Stomach smooth muscle (tissue), 2 donors: ENCODE measurements around the gene USE1.

ENCODE experiments used
- H3K27ac ChIP-seq: one replicate; pipeline ENCODE4 v1.7.0; 2013; ENCODE audit warnings: mild to moderate bottlenecking, low read length, inconsistent platforms
- H3K27me3 ChIP-seq, 2 donors: one replicate each; pipeline ENCODE4 v1.7.0; 2013; ENCODE audit warnings: low read length in 2 of 2; ENCODE audit not compliant: insufficient read depth in 2 of 2, control insufficient read depth in 1 of 2
- H3K36me3 ChIP-seq, 2 donors: one replicate each; pipeline ENCODE4 v1.7.0; 2013; ENCODE audit warnings: low read length in 2 of 2; ENCODE audit not compliant: control insufficient read depth in 2 of 2, insufficient read depth in 2 of 2
- H3K4me1 ChIP-seq: one replicate; pipeline ENCODE4 v1.7.0; 2013; ENCODE audit warnings: low read length; ENCODE audit not compliant: control insufficient read depth, insufficient read depth
- H3K4me3 ChIP-seq, 2 donors: one replicate each; pipeline ENCODE4 v1.7.0; 2013; ENCODE audit warnings: low read length in 2 of 2
- H3K9ac ChIP-seq, 2 donors: one replicate each; pipeline ENCODE4 v1.7.0; 2013; ENCODE audit warnings: low read length in 2 of 2, mild to moderate bottlenecking in 1 of 2
- H3K9me3 ChIP-seq, 2 donors: one replicate each; pipeline ENCODE4 v1.7.0; 2013; ENCODE audit warnings: low read length in 2 of 2; ENCODE audit not compliant: control insufficient read depth in 2 of 2
- donor health status: healthy.
- donor health status: Pancreatic carcinoma.

The USE1 gene, protein sequence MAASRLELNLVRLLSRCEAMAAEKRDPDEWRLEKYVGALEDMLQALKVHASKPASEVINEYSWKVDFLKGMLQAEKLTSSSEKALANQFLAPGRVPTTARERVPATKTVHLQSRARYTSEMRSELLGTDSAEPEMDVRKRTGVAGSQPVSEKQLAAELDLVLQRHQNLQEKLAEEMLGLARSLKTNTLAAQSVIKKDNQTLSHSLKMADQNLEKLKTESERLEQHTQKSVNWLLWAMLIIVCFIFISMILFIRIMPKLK

DNA sequence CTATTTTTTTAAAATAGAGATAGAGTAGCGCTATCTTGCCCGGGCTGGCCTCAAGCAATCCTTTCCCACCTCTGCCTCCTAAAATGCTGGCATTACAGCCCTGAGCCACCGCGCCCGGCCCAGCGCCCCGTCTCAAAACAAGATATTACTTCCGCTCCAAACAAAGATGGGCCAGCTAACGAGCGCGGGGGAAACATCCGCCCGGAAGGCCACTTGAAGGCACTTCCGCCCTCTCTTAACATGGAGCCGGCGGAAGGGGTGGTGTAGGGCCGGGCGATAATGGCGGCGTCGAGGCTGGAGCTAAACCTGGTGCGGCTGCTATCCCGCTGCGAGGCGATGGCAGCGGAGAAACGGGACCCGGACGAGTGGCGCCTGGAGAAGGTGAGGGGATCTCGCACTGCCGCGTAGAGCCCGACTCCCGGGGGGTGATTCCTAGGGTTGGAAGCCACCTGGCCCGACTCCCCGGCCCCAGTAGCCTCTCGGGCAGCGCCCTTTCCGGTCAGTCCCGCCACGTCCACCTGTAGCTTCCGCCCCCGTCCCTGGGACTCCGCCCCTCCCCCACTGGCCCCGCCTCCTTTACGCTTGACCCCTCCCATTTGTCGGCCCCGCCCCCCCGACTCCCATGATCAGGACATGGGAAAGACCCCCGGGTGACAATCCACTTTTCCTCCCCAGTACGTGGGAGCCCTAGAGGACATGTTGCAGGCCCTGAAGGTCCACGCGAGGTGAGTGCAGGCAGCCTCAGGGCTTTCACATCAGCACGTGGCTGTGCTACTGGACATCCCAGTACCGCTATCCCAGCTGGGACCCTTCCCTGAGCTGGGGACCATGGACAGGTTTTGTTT, at the start of gene USE1:
USE1 (plus strand) TSS at position 231 of the 845 bp plus-strand sequence; CDS start at position 280, 49 bp downstream.
- H3K4me1 ChIP-seq: peaks cover 13% of the 10 kb centered on the region
- peaks cover 14 to 27% of the 10 kb centered on the region in 2 donors for H3K36me3 ChIP-seq
- peak within 1 kb of the TSS; percentile 65 to 86 for H3K4me3 ChIP-seq
- no peaks in the 10 kb centered on the region for H3K27me3 ChIP-seq
- H3K9me3 ChIP-seq: no peaks in the 10 kb centered on the region
- H3K27ac ChIP-seq: peak within 1 kb of the TSS; percentile 85
- H3K9ac ChIP-seq: peak within 1 kb of the TSS; percentile 45 to 87

DNA sequence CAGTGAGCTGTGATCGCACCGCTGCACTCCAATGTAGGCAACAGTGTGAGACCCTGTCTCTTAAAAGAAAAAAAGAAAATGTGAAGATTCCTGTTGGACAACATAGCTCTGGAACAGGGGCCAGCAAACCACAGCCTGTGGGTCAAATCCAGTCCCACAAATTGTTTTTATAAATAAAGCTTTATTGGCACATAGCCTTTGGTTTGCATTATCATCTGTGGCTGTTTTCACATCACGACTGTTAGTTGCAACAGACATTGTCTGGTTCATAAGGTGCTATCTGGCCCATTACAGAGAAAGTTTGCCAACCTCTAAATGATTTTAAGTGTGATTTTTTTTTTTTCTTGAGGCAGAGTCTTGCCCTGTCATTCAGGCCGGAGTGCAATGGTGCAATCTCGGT, 49.4 kb upstream of the USE1 start:
- Histone ChIP-seq H3K4me3 (no peak overlapping the region), H3K9ac (no peak overlapping the region), H3K4me1 (no peaks in the 10 kb centered on the region), H3K27ac (no peak overlapping the region), H3K9me3 (no peaks in the 10 kb centered on the region), H3K36me3 (peaks cover 44 to 58% of the 10 kb centered on the region in 2 donors), H3K27me3 (no peaks in the 10 kb centered on the region)

DNA sequence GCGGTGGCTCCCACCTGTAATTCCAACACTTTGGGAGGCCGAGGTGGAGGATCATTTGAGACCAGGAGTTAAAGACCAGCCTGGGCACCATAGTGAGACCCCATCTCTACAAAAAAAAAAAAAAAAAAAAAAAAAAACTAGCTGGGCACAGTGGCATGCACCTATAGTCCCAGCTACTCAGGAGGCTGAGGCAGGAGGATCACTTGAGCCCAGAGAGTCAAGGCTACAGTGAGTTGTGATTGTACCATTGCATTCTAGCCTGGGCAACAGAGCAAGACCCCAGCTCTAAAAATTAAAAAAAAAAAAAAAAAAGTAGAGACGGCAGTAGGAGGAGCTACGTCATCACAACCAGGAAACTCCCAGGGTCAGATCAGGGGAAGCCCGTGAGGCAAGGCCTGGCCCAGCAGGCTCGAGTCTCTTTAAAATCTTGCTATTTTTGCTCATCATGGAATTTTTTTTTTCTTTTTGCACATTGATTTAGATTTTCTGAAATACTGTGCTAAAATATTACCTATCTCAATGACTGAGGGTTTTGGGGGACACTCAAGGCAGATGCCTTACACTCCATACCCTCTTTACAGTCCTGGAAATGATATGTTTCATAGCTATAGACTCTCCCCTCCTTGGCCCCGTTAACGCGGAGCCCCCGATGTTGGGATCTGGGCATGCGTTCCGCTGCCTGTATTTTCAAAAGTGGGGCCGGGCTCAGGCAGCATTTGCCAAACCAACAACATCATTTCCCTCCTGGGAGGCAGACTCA, 44.4 kb upstream of the USE1 start:
- H3K4me3 ChIP-seq: no peak overlapping the region
- H3K4me1 ChIP-seq: no peaks in the 10 kb centered on the region
- no peak overlapping the region for H3K27ac ChIP-seq
- H3K36me3 ChIP-seq: peaks cover 44 to 51% of the 10 kb centered on the region in 2 donors
- no peak overlapping the region for H3K9ac ChIP-seq
- H3K27me3 ChIP-seq: no peaks in the 10 kb centered on the region
- H3K9me3 ChIP-seq: no peaks in the 10 kb centered on the region

DNA sequence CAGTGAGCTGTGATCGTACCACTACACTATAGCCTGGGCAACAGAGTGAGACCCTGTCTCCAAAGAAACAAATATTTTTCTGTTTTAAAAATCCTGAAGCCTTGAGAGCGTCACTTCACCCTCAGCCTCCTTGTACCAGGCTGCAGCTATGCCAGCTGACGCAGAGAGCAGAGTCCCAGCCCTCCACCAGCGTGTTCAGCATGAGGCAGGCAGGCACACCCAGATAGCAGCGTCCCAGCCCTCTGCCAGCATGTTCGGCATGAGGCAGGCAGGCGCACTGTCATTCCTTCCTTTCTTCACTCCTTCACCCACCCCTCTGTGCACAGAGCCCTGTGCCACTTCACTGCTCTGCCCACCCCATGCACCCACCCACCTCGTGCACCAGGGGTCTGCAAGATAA, 43.3 kb upstream of the USE1 start:
- no peak overlapping the region for H3K27ac ChIP-seq
- H3K9me3 ChIP-seq: no peaks in the 10 kb centered on the region
- H3K4me3 ChIP-seq: no peak overlapping the region
- peaks cover 49 to 53% of the 10 kb centered on the region in 2 donors for H3K36me3 ChIP-seq
- no peak overlapping the region for H3K9ac ChIP-seq
- no peaks in the 10 kb centered on the region for H3K27me3 ChIP-seq
- no peaks in the 10 kb centered on the region for H3K4me1 ChIP-seq

DNA sequence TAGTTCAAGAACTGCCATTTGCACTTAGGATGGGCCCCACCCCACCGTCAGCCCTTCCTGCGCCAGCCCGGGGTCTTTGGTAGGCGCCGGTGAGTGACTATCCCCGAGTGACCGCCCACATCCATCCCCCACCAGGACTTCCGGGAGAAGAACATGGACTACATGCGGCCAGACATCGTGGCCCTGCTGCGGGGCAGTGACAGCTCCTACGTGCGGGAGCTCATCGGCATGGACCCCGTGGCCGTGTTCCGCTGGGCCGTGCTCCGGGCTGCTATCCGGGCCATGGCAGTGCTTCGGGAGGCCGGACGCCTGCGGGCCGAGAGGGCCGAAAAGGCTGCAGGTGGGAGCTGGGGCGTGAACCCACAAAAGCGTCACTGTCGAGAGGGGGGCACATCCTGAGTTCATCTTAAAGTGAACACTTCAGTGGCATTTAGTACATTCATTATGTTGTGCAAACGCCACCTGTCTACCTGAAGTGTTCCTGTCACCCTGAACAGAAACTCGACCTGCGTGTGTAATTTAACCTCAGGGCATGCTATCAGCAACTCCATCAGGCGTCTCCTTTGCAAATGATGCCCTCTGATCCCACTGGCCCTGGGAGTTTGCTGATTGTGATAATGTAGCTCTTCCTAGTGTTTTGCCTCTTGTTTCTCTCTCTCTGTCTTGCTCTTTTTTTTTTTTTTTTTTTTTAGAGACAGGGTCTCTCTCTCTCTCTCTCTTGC, 42.4 kb upstream of the USE1 start:
- Histone ChIP-seq H3K9me3 (no peaks in the 10 kb centered on the region), H3K4me3 (no peak overlapping the region), H3K36me3 (peaks cover 49 to 60% of the 10 kb centered on the region in 2 donors), H3K27me3 (no peaks in the 10 kb centered on the region), H3K9ac (no peak overlapping the region), H3K27ac (no peak overlapping the region), H3K4me1 (no peaks in the 10 kb centered on the region)

DNA sequence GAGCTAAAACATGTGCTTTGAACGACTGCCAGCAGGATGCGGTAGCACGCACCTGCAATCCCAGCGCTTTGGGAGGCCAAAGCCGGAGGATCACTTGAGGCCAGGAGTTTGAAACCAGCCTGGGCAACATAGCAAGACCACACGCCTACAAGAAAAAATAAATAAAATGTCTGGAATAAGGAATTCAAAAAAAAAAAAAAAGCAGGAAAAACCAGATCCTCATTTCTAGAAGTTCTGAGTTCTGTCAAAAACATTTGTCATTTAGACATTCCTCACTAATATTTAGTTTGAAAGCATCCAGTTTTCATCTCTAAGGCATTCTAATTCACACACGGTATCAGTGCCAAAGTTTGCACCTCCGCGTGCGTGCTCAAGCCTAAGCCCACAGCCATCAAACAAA, 36.9 kb upstream of the USE1 start:
- no peaks in the 10 kb centered on the region for H3K4me1 ChIP-seq
- H3K9ac ChIP-seq: no peak overlapping the region
- peaks cover 19 to 39% of the 10 kb centered on the region in 2 donors for H3K36me3 ChIP-seq
- H3K4me3 ChIP-seq: no peak overlapping the region
- H3K9me3 ChIP-seq: no peaks in the 10 kb centered on the region
- H3K27me3 ChIP-seq: no peaks in the 10 kb centered on the region
- H3K27ac ChIP-seq: no peak overlapping the region

DNA sequence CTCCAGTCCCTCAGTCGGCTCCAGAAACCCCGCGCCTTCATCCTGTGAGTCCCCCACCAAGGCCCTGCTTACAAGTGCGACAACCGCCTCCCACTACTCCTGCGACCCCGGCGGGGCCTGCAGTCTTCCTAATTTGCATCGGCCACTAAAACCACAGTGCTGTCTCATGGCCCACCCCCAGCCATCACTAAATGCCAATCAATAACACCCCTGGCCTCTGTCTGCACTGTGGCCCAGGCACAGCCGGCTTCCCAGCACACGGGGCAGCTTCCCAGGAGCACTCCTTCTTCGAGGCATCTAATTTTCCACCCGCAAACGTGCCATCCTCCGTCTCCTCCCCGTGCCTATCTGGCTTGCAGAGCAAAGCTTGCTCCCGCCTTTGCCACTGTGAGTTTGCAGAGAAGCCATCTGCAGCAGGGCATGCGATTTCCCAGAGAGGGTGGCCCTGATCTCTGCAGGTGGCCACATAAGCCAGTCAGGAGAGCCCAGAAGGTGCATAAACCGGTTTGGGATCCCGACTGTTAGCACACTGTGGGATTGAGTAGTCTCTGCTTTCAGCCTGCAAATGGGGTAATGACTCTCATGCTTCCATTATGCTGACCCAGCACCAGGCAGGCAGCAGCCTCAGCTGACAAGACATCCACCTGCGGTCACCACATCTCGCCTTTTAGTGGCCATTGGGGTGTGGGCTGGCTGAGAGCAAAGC, 34.0 kb upstream of the USE1 start:
- H3K36me3 ChIP-seq: peaks cover 24 to 47% of the 10 kb centered on the region in 2 donors
- no peaks in the 10 kb centered on the region for H3K9me3 ChIP-seq
- no peaks in the 10 kb centered on the region for H3K4me1 ChIP-seq
- no peak overlapping the region for H3K27ac ChIP-seq
- no peak overlapping the region for H3K4me3 ChIP-seq
- no peaks in the 10 kb centered on the region for H3K27me3 ChIP-seq
- H3K9ac ChIP-seq: no peak overlapping the region

DNA sequence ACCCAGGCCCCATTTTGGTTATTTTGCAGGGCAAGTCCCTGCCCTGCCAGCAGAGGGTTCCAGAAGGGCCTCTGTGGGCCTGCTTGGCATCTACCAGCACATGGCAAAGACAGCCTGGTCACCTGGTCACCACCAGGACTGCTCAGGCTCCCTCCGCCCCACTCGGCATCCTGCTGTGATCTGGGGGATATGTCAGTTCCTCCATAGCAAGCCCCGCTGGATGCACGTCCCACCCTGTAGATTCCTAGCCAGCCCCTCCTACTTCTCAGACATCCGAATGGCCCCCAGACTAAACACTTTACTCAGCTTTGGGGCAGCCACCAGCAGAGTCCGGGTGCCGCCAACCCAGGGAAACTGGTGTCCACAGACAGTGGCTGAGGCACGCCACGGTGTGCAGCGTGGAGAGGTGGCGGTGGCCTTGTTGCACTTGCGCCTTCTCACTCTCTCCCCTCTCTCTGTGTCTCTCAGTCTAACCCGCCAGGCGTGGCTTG, 31.8 kb upstream of the USE1 start:
- Histone ChIP-seq H3K4me1 (no peaks in the 10 kb centered on the region), H3K9ac (no peak overlapping the region), H3K27ac (no peak overlapping the region), H3K36me3 (peaks cover 26 to 43% of the 10 kb centered on the region in 2 donors), H3K27me3 (no peaks in the 10 kb centered on the region), H3K9me3 (no peaks in the 10 kb centered on the region), H3K4me3 (no peak overlapping the region)

DNA sequence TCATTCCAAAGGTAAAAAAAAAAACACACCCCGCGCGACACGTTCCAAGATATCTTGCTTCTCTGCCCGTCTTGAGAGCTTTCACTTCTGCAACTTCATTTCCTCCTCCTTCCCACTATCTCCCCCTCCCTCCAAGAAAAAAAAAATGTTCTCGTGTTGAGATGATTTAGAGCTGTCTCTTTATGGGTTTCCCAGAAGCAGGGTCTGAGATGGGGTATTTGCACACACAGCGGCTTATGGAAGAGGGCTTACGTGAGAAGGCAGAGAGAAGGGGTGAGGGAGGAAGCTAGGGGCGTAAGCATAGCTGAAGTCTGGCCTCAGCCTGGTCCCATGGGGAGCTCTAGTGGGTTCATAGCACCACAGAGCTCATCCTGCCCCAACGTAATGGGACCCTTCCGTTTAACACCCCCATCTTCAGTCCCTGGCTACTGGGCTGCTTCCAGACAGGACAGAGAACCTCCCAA, 31.3 kb upstream of the USE1 start:
- H3K9me3 ChIP-seq: no peaks in the 10 kb centered on the region
- H3K27me3 ChIP-seq: no peaks in the 10 kb centered on the region
- no peak overlapping the region for H3K27ac ChIP-seq
- peaks cover 26 to 42% of the 10 kb centered on the region in 2 donors for H3K36me3 ChIP-seq
- no peak overlapping the region for H3K4me3 ChIP-seq
- H3K9ac ChIP-seq: no peak overlapping the region
- H3K4me1 ChIP-seq: no peaks in the 10 kb centered on the region
